ENCODE data around the gene FBXL19.

FBXL19 gene

DNA sequence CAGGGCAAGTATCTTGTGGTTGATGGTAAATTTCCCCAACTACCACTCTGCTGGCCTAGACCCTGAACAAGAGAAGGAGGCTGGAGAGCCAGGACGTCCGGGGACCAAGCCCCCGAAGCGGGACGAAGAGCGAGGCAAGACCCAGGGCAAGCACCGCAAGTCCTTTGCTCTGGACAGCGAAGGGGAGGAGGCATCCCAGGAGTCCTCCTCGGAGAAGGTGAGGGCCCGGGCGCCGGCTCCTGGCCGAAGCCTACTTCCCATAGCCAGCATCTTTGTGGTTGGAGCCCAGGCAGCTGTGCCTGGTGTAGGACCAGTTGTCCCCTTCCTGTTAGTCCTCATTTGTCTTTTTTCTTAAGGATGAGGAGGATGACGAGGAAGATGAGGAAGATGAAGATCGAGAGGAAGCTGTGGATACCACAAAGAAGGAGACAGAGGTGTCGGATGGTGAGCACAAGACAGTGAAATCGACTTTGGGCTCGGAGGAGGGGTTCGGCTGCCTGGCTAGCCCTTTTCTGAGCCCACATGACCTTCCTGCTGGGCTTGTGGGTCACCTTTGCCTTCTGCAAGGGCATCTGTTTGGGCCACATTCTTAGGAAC lies 46.0 kb downstream of the FBXL19 start:
- no peak for DNase-seq

- DNase-seq = no peak
Measured at GRCh38 chr16:30971298-30971697, 47.9 kb downstream of the FBXL19 start.

- no peak for DNase-seq
Measured at GRCh38 chr16:30972872-30973271, 49.5 kb downstream of the FBXL19 start.

DNA sequence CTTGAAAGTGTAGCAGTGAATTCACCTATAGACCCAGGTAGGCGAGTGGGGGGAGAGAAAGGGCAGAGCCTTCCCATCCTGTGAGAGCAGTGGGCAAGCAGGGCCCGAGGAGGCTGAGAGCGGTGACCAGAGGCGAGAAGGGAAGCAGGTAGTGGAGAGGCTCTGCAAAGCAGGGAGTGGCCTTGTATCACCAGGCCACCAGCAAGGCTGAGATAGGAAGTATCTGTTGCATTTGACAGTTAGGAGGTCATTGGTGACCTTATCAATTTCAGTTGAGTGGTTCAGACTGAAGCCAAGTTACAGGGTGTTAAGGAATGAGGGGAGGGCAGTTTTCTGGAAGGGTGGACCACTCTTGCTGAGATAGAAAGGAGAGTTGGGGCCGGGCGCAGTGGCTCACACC lies 51.0 kb downstream of the FBXL19 start:
- no peak for DNase-seq

GRCh38 chr16:30976486-30976885 lies 53.1 kb downstream of the FBXL19 start:
- DNase-seq = no peak

DNA sequence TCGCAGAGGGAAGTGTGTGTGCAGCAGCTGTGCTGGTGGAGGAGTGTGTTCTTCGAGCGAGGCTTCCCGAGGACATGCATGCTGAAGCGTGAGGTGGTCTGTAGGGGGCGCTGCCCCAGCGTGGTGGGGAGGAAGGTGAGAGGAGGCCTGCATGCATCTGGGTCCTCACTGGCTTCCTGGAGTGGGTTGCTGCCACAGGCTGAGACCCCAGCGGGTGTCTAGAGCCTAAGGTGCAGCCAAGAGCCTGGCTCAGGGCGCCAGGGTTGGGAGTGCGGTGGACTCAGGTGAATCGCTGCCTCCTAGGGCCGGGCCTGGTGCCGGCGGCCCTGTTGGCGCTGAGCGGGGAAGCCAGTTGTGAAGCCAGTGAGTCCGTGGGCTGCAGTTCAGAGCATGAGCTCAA lies 54.1 kb downstream of the FBXL19 start:
- no peak for DNase-seq

- DNase-seq = no peak
Measured at GRCh38 chr16:30979170-30980022, 56.0 kb downstream of the FBXL19 start.

GRCh38 chr16:30980023-30980371 lies 56.6 kb downstream of the FBXL19 start:
- no peak for DNase-seq

DNA sequence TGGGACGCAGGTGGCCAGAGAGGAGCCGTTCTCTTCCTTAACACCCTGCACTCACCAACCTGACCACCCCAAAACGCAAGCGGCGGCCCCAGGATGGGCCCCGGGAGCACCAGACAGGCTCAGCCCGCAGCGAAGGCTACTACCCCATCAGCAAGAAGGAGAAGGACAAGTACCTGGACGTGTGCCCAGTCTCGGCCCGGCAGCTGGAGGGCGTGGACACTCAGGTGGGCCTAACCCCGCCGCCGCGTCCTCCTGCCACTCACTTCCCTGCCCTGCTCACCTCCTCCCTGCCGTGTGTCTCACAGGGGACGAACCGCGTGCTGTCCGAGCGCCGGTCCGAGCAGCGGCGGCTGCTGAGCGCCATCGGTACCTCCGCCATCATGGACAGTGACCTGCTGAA lies 57.1 kb downstream of the FBXL19 start:
- no peak for DNase-seq

- no peak for DNase-seq
Measured at GRCh38 chr16:30980959-30981358, 57.6 kb downstream of the FBXL19 start.

DNA sequence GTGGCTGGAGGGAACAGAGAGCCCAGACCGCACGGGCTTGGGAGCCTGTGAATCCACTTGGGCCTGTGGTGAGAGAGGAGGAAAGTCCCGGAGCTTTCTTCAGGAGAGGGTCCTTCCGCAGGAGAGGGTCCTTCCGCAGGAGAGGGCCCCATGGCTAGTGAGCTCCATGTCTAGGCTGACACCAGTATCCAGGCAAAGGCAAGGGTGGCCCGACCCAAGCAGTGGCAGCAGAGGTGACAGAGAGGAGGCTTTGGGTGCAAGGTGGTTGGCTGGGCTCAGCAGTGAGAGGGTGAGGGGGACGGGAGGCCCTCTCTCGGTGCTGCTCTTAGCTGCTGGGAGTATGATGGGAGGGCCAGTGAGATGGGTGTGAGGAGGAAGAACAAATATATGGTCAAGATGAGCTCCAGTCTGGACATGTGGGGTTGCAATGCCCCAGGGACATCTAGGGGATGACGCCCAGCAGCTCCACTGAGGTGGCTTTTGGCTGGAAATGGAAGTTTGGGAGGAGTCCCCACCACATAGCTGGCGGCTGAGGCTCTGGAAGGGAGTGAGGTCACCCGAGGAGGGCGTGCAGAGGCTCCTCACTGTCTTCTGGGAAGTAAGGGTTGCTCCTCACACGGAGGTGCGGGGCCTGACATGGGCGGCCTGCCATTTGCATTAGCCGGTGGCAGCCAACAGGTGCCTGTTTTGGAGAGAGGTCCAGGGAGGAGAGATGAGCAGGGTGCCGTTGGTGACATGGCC lies 59.3 kb downstream of the FBXL19 start:
- DNase-seq = no peak

GRCh38 chr16:30983289-30983889 lies 60.0 kb downstream of the FBXL19 start:
- DNase-seq = no peak

DNA sequence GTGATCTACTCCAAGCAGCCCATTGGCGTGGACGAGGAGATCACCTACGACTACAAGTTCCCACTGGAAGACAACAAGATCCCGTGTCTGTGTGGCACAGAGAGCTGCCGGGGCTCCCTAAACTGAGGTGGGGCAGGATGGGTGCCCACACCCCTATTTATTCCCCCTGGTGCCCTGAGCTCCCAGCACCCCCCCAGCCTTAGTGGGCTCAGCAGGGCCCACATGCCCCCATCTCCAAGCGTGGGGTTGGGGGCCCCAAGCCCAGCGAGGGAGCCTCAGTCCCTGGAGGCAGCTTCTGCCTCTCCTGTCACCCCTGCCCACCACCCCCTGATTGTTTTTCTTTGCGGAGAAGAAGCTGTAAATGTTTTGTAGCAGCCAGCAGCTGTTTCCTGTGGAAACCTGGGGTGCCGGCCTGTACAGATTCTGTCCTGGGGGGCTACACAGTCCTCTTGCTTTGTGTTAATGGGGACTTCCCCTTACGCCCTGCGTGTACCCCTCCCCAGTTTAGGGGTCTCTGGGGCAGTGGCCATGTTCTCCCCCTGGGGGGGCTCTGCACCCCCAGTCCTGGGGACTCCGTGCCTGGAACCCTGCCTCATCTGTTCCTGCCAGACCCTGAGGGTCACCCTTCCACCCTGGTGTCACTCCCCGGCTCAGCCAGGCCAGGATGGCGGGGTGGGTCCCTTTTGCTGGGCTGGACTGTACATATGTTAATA lies 60.7 kb downstream of the FBXL19 start:
- no peak for DNase-seq

- peak; percentile 71 for DNase-seq
Measured at GRCh38 chr16:30984669-30985400, 61.5 kb downstream of the FBXL19 start, which contains the start of gene HSD3B7. Gene HSD3B7 (plus strand): TSS chr16:30985207. CDS start chr16:30985659, 452 bp downstream.

DNA sequence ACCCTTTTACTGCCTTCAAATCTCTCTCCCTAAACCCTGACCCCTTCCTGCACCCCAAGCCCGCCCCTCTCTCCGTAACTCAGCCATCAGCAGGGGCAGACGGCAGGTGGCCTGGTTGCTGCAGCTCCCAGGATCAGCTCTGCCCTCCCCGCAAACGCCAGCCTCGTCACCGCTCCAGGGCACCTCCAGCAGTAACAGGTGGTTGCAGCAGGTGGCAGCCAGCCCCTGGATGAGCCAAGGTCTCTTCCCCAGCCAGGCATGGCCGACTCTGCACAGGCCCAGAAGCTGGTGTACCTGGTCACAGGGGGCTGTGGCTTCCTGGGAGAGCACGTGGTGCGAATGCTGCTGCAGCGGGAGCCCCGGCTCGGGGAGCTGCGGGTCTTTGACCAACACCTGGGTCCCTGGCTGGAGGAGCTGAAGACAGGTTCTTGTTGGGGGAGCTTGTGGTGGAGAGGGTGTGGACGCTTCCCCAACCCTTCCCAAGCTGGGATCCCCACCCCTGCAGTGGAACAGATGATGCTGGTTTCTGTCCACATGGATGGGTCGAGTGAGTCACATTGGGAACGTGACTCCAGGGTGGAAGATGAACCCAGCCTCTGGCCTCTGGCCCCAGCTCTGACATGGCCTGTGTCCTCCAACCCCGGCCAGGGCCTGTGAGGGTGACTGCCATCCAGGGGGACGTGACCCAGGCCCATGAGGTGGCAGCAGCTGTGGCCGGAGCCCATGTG lies 62.2 kb downstream of the FBXL19 start:
- peak; percentile 64 for DNase-seq

- DNase-seq = no peak
Measured at GRCh38 chr16:30986129-30986991, 63.0 kb downstream of the FBXL19 start.

- DNase-seq = no peak
Measured at GRCh38 chr16:30987581-30988190, 64.3 kb downstream of the FBXL19 start.

- DNase-seq = no peak
Measured at GRCh38 chr16:30989469-30990047, 66.2 kb downstream of the FBXL19 start.

GRCh38 chr16:30990105-30990504 lies 66.7 kb downstream of the FBXL19 start:
- no peak for DNase-seq

Data from NCI-H1436 (cell line).